ENCODE data around the gene ADRB2.

DNA sequence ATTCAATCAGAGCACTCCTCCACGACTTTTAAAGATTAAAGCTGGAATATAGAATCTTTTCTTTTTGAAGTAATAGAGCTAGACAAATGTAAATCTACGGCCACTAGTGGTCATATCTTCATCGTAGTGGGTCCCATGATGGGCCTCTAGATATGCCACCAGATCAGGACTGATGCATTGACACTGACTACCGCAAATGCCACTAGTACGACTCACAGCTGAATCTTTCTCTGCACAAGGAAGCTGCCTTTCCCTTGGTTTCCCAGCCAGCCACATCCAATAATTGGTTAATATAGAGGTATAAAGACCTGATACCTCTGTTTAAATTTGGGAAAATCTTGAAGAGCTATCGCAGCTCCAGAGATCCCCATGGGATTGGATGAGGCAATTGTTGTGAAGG lies 37.8 kb upstream of the ADRB2 start:
- TF ChIP-seq, protein P1, sequence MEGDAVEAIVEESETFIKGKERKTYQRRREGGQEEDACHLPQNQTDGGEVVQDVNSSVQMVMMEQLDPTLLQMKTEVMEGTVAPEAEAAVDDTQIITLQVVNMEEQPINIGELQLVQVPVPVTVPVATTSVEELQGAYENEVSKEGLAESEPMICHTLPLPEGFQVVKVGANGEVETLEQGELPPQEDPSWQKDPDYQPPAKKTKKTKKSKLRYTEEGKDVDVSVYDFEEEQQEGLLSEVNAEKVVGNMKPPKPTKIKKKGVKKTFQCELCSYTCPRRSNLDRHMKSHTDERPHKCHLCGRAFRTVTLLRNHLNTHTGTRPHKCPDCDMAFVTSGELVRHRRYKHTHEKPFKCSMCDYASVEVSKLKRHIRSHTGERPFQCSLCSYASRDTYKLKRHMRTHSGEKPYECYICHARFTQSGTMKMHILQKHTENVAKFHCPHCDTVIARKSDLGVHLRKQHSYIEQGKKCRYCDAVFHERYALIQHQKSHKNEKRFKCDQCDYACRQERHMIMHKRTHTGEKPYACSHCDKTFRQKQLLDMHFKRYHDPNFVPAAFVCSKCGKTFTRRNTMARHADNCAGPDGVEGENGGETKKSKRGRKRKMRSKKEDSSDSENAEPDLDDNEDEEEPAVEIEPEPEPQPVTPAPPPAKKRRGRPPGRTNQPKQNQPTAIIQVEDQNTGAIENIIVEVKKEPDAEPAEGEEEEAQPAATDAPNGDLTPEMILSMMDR (IDR thresholded peaks at IDR 0.05): no peak
- TF ChIP-seq POLR2A (IDR thresholded peaks at IDR 0.05): no peak
